HG02678 (cell line): ENCODE data around the gene FNIP2.
"Not testable (repeated sequence)": the region's sequence is repeated elsewhere in the genome, so short reads cannot be mapped to it uniquely, and the experiment has no call there.

ENCODE experiments used
- ATAC-seq: cut with Tn5 transposase; IDR thresholded peaks from one replicate; pipeline ENCODE4 v1.9.1; 2021; ENCODE audit warnings: mild to moderate bottlenecking, moderate library complexity; ENCODE audit not compliant: unreplicated experiment

The FNIP2 gene

GRCh38 chr4:158903472-158904043 is 134.7 kb downstream of the FNIP2 start:
- ATAC-seq: no peak

GRCh38 chr4:158904815-158905214 is 136.0 kb downstream of the FNIP2 start:
- ATAC-seq: no peak

GRCh38 chr4:158906073-158906472 is 137.2 kb downstream of the FNIP2 start:
- peak; percentile 78 for ATAC-seq

GRCh38 chr4:158912390-158912789 is 143.6 kb downstream of the FNIP2 start:
- no peak for ATAC-seq

- no peak for ATAC-seq
Observed at GRCh38 chr4:158912806-158913205, 144.0 kb downstream of the FNIP2 start.

GRCh38 chr4:158913766-158914165 is 144.9 kb downstream of the FNIP2 start:
- ATAC-seq: no peak

- ATAC-seq: no peak
Observed at GRCh38 chr4:158914218-158914617, 145.4 kb downstream of the FNIP2 start.

- no peak for ATAC-seq
Observed at GRCh38 chr4:158915683-158916241, 146.9 kb downstream of the FNIP2 start.

GRCh38 chr4:158920452-158920996 is 151.7 kb downstream of the FNIP2 start:
- ATAC-seq: not testable (repeated sequence)

- not testable (repeated sequence) for ATAC-seq
Observed at GRCh38 chr4:158927774-158928173, 158.9 kb downstream of the FNIP2 start.

GRCh38 chr4:158929939-158930638 is 161.3 kb downstream of the FNIP2 start:
- ATAC-seq: no peak

GRCh38 chr4:158930639-158930972 is 161.8 kb downstream of the FNIP2 start:
- ATAC-seq: no peak

GRCh38 chr4:158933236-158933635 is 164.4 kb downstream of the FNIP2 start:
- no peak for ATAC-seq

- ATAC-seq: no peak
Observed at GRCh38 chr4:158934996-158935669, 166.3 kb downstream of the FNIP2 start.

- no peak for ATAC-seq
Observed at GRCh38 chr4:158936238-158936637, 167.4 kb downstream of the FNIP2 start.

GRCh38 chr4:158938220-158939044 is 169.6 kb downstream of the FNIP2 start:
- no peak for ATAC-seq

GRCh38 chr4:158940271-158940670 is 171.4 kb downstream of the FNIP2 start:
- no peak for ATAC-seq

- no peak for ATAC-seq
Observed at GRCh38 chr4:158941321-158941720, 172.5 kb downstream of the FNIP2 start.

- no peak for ATAC-seq
Observed at GRCh38 chr4:158941895-158942294, 173.1 kb downstream of the FNIP2 start.

GRCh38 chr4:158945529-158946108 is 176.8 kb downstream of the FNIP2 start:
- no peak for ATAC-seq
